Muscle layer of duodenum (tissue), 2 donors: ENCODE results near the gene LRCOL1.

Source experiments
- H3K27ac ChIP-seq: one replicate; pipeline ENCODE4 v1.7.0; 2013; ENCODE audit warnings: mild to moderate bottlenecking, low read length
- H3K27me3 ChIP-seq: one replicate; pipeline ENCODE4 v1.7.0; 2013; ENCODE audit warnings: low read depth, mild to moderate bottlenecking, control low read depth, low read length
- H3K36me3 ChIP-seq, 2 donors: one replicate each; pipeline ENCODE4 v1.7.0; 2013; ENCODE audit warnings: low read length in 2 of 2, control low read depth in 1 of 2, mild to moderate bottlenecking in 1 of 2; ENCODE audit not compliant: insufficient read depth in 2 of 2, control insufficient read depth in 1 of 2
- H3K4me1 ChIP-seq, 2 donors: one replicate each; pipeline ENCODE4 v1.7.0; 2013; ENCODE audit warnings: low read length in 2 of 2, mild to moderate bottlenecking in 2 of 2, control low read depth in 1 of 2, moderate library complexity in 1 of 2; ENCODE audit not compliant: insufficient read depth in 2 of 2, control insufficient read depth in 1 of 2
- H3K4me3 ChIP-seq, 2 donors: one replicate each; pipeline ENCODE4 v1.7.0; 2013; ENCODE audit warnings: low read length in 2 of 2, low read depth in 1 of 2, mild to moderate bottlenecking in 1 of 2
- H3K9me3 ChIP-seq, 2 donors: one replicate each; pipeline ENCODE4 v1.7.0; 2013; ENCODE audit warnings: low read length in 2 of 2, control low read depth in 1 of 2, mild to moderate bottlenecking in 1 of 2; ENCODE audit not compliant: control insufficient read depth in 1 of 2
- donor health status: healthy.

The LRCOL1 gene

GRCh38 chr12:132574271-132574996, 35.9 kb downstream of the LRCOL1 start:
- Histone ChIP-seq H3K36me3 (peaks cover 0 to 84% of the 10 kb centered on the region in 2 donors), H3K9me3 (no peaks in the 10 kb centered on the region), H3K4me3 (no peak overlapping the region), H3K4me1 (no peaks in the 10 kb centered on the region), H3K27me3 (no peaks in the 10 kb centered on the region), H3K27ac (no peak overlapping the region)

GRCh38 chr12:132572801-132573760, 37.3 kb downstream of the LRCOL1 start:
- H3K27ac ChIP-seq = no peak overlapping the region
- no peaks in the 10 kb centered on the region for H3K9me3 ChIP-seq
- peaks cover 0 to 79% of the 10 kb centered on the region in 2 donors for H3K36me3 ChIP-seq
- no peak overlapping the region for H3K4me3 ChIP-seq
- no peaks in the 10 kb centered on the region for H3K4me1 ChIP-seq
- no peaks in the 10 kb centered on the region for H3K27me3 ChIP-seq

- H3K36me3 ChIP-seq = peaks cover 0 to 70% of the 10 kb centered on the region in 2 donors
- no peaks in the 10 kb centered on the region for H3K9me3 ChIP-seq
- no peaks in the 10 kb centered on the region for H3K4me1 ChIP-seq
- H3K4me3 ChIP-seq = no peak overlapping the region
- H3K27me3 ChIP-seq = no peaks in the 10 kb centered on the region
- no peak overlapping the region for H3K27ac ChIP-seq
Observed at GRCh38 chr12:132572106-132572505, 38.3 kb downstream of the LRCOL1 start.

GRCh38 chr12:132571598-132571997, 38.8 kb downstream of the LRCOL1 start:
- H3K36me3 ChIP-seq = peaks cover 0 to 68% of the 10 kb centered on the region in 2 donors
- H3K9me3 ChIP-seq = no peaks in the 10 kb centered on the region
- H3K4me3 ChIP-seq = no peak overlapping the region
- no peaks in the 10 kb centered on the region for H3K27me3 ChIP-seq
- H3K4me1 ChIP-seq = no peaks in the 10 kb centered on the region
- no peak overlapping the region for H3K27ac ChIP-seq

- Histone ChIP-seq H3K27ac (no peak overlapping the region), H3K4me3 (no peak overlapping the region), H3K36me3 (peaks cover 0 to 70% of the 10 kb centered on the region in 2 donors), H3K9me3 (no peaks in the 10 kb centered on the region), H3K4me1 (no peaks in the 10 kb centered on the region), H3K27me3 (no peaks in the 10 kb centered on the region)
Observed at GRCh38 chr12:132571051-132571450, 39.3 kb downstream of the LRCOL1 start.

GRCh38 chr12:132570635-132571034, 39.7 kb downstream of the LRCOL1 start:
- no peak overlapping the region for H3K4me3 ChIP-seq
- H3K27me3 ChIP-seq = no peaks in the 10 kb centered on the region
- no peaks in the 10 kb centered on the region for H3K4me1 ChIP-seq
- H3K9me3 ChIP-seq = no peaks in the 10 kb centered on the region
- H3K27ac ChIP-seq = no peak overlapping the region
- H3K36me3 ChIP-seq = peaks cover 0 to 68% of the 10 kb centered on the region in 2 donors

- Histone ChIP-seq H3K4me3 (no peak overlapping the region), H3K27me3 (no peaks in the 10 kb centered on the region), H3K4me1 (no peaks in the 10 kb centered on the region), H3K27ac (no peak overlapping the region), H3K36me3 (peaks cover 0 to 68% of the 10 kb centered on the region in 2 donors), H3K9me3 (no peaks in the 10 kb centered on the region)
Observed at GRCh38 chr12:132569856-132570480, 40.4 kb downstream of the LRCOL1 start.

GRCh38 chr12:132568826-132569480, 41.4 kb downstream of the LRCOL1 start:
- H3K36me3 ChIP-seq = peaks cover 0 to 59% of the 10 kb centered on the region in 2 donors

GRCh38 chr12:132568301-132568700, 42.1 kb downstream of the LRCOL1 start:
- Histone ChIP-seq H3K27me3 (no peaks in the 10 kb centered on the region), H3K27ac (no peak overlapping the region), H3K4me1 (no peaks in the 10 kb centered on the region), H3K36me3 (peaks cover 0 to 53% of the 10 kb centered on the region in 2 donors), H3K4me3 (no peak overlapping the region), H3K9me3 (no peaks in the 10 kb centered on the region)

More at GRCh38 chr12:132568826-132569480, 41.4 kb downstream of the LRCOL1 start:
- no peaks in the 10 kb centered on the region for H3K9me3 ChIP-seq
- no peak overlapping the region for H3K4me3 ChIP-seq
- no peaks in the 10 kb centered on the region for H3K27me3 ChIP-seq
- H3K27ac ChIP-seq = no peak overlapping the region
- no peaks in the 10 kb centered on the region for H3K4me1 ChIP-seq

- Histone ChIP-seq H3K36me3 (peaks cover 0 to 39% of the 10 kb centered on the region in 2 donors), H3K27me3 (no peaks in the 10 kb centered on the region), H3K9me3 (no peaks in the 10 kb centered on the region), H3K27ac (no peak overlapping the region), H3K4me1 (peaks cover 0 to 2% of the 10 kb centered on the region in 2 donors), H3K4me3 (no peak overlapping the region)
Observed at GRCh38 chr12:132566516-132567131, 43.8 kb downstream of the LRCOL1 start.
